Adipocyte (in vitro differentiated cells): ENCODE measurements around the gene STUB1.

Source experiments
- DNase-seq: peaks from one replicate; pipeline ENCODE4 v3.0.0-alpha.2; 2015; ENCODE audit warnings: low read depth
- H3K27me3 ChIP-seq: replicated peaks from 2 replicates; pipeline ENCODE4 v1.7.0; 2013; ENCODE audit warnings: mild to moderate bottlenecking, low read length, moderate library complexity; ENCODE audit not compliant: control insufficient read depth, insufficient read depth
- H3K36me3 ChIP-seq: 2 replicates; pipeline ENCODE4 v1.7.0; 2013; ENCODE audit warnings: low read length, mild to moderate bottlenecking, moderate library complexity; ENCODE audit not compliant: control insufficient read depth, insufficient read depth, severe bottlenecking
- H3K4me1 ChIP-seq: 2 replicates; pipeline ENCODE4 v1.7.0; 2013; ENCODE audit warnings: mild to moderate bottlenecking, low read length, moderate library complexity; ENCODE audit not compliant: control insufficient read depth, insufficient read depth
- H3K4me3 ChIP-seq: 2 replicates; pipeline ENCODE4 v1.7.0; 2013; ENCODE audit warnings: mild to moderate bottlenecking, low read length, moderate library complexity
- H3K9ac ChIP-seq: 2 replicates; pipeline ENCODE4 v1.7.0; 2013; ENCODE audit warnings: mild to moderate bottlenecking, low read length, moderate library complexity
- H3K9me3 ChIP-seq: 2 replicates; pipeline ENCODE4 v1.7.0; 2013; ENCODE audit warnings: mild to moderate bottlenecking, low read length, moderate library complexity; ENCODE audit not compliant: control insufficient read depth

The STUB1 gene

DNA sequence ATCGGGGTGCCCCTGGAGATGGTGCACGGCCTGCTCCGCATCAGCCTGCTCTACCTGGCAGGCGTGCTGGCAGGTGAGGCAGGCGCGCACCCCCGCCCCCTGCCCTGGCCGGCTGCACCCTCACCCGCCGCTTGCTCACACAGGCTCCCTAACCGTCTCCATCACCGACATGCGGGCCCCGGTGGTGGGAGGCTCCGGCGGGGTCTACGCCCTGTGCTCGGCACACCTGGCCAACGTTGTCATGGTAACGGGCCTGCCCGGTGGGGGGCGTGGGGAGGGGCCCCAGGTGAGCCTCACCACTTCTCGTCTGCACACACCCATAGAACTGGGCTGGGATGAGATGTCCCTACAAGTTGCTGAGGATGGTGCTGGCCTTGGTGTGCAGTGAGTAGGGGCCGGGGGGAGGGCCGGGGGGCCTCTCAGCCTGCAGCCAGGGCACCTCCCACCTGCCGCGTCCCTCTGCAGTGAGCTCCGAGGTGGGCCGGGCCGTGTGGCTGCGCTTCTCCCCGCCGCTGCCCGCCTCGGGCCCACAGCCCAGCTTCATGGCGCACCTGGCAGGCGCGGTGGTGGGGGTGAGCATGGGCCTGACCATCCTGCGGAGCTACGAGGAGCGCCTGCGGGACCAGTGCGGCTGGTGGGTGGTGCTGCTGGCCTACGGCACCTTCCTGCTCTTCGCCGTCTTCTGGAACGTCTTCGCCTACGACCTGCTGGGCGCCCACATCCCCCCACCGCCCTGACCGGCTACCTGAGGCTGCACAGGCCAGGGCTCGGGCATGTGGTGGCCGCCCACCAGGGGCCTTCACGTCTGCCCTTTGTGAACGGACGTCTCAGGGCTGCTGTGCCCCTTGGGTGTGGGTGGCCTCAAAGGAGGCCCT, 2.7 kb upstream of the STUB1 start:
- H3K27me3 ChIP-seq = no peaks in the 10 kb centered on the region
- no peak overlapping the region for H3K9ac ChIP-seq
- peaks cover 28% of the 10 kb centered on the region for H3K36me3 ChIP-seq
- DNase-seq = no peak
- no peak overlapping the region for H3K4me3 ChIP-seq
- H3K4me1 ChIP-seq = peaks cover 19% of the 10 kb centered on the region
- H3K9me3 ChIP-seq = no peaks in the 10 kb centered on the region

DNA sequence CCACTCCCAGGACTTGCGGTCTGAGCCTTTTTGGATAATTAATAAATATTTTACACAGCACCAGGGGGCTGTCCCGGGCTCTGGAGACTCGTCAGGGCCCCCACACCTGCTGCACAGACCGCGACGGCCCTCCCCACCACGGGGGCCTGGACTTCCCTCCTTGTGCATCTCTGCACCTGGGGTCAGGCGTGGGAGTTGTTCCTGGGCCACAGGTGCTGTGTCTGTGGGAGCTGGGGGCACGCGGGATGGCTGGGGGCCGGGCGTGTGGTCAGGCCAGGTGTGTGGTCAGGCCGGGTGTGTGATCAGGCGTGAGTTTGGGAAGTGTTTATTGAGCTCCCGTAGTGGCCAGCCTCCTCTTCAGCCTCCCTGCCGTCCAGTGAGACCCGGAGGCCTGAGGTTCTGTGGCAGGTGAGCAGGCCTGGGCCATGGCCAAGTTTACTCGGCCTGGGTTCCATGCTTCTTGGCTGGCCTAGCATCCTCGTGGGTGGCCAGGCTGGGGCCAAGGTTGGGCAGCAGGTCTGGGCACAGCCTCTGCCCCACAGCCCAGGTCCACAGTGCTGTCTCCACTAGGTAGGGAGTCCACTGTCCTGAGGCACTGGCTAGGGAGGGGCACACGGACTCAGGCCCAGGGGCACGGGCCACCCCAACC, 1.9 kb upstream of the STUB1 start:
- Histone ChIP-seq H3K36me3 (peaks cover 27% of the 10 kb centered on the region), H3K9ac (no peak overlapping the region), H3K4me3 (no peak overlapping the region), H3K4me1 (peaks cover 27% of the 10 kb centered on the region), H3K27me3 (no peaks in the 10 kb centered on the region), H3K9me3 (no peaks in the 10 kb centered on the region)
- DNase-seq = no peak

GRCh38 chr16:678858-679813, 1.1 kb upstream of the STUB1 start:
- H3K27me3 ChIP-seq = no peaks in the 10 kb centered on the region
- peak overlapping the region; percentile 78 for H3K9ac ChIP-seq
- peaks cover 30% of the 10 kb centered on the region for H3K4me1 ChIP-seq
- H3K9me3 ChIP-seq = no peaks in the 10 kb centered on the region
- peak overlapping the region; percentile 79 for H3K4me3 ChIP-seq
- DNase-seq = peak; percentile 70
- H3K36me3 ChIP-seq = peaks cover 20% of the 10 kb centered on the region

- H3K27me3 ChIP-seq = no peaks in the 10 kb centered on the region
- peaks cover 20% of the 10 kb centered on the region for H3K36me3 ChIP-seq
- no peaks in the 10 kb centered on the region for H3K9me3 ChIP-seq
- H3K4me3 ChIP-seq = peak overlapping the region; percentile 91
- DNase-seq = no peak
- peaks cover 26% of the 10 kb centered on the region for H3K4me1 ChIP-seq
- peak overlapping the region; percentile 96 for H3K9ac ChIP-seq
These were observed 375 bp downstream of the STUB1 start for GRCh38 chr16:680625-680945.

- peak; percentile 61 for DNase-seq
- Histone ChIP-seq H3K27me3 (no peaks in the 10 kb centered on the region), H3K9me3 (no peaks in the 10 kb centered on the region), H3K4me1 (peaks cover 26% of the 10 kb centered on the region), H3K9ac (peak overlapping the region; percentile 96), H3K4me3 (peak overlapping the region; percentile 91), H3K36me3 (peaks cover 20% of the 10 kb centered on the region)
These were observed 946 bp downstream of the STUB1 start for GRCh38 chr16:680967-681745.

DNA sequence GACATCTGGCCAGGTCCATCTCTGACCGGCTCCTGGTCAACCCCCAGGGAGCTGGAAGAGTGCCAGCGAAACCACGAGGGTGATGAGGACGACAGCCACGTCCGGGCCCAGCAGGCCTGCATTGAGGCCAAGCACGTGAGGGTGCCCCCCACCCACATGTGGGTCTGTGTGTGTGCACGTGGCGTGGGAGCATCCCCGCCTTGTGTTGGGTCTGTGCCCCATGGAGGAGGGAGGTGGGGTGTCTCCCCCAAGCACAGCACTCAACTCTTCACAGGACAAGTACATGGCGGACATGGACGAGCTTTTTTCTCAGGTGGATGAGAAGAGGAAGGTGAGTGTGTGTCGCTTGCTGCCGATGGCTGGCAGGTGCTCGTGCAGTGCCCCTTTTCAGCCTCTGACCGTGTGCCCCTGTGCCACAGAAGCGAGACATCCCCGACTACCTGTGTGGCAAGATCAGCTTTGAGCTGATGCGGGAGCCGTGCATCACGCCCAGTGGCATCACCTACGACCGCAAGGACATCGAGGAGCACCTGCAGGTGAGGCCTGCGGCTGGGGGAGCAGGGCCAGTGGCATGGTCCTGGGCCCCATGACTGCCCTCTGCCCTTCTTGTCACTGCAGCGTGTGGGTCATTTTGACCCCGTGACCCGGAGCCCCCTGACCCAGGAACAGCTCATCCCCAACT, 1.7 kb downstream of the STUB1 start:
- H3K36me3 ChIP-seq = peaks cover 25% of the 10 kb centered on the region
- peaks cover 26% of the 10 kb centered on the region for H3K4me1 ChIP-seq
- no peak for DNase-seq
- H3K9me3 ChIP-seq = no peaks in the 10 kb centered on the region
- peak overlapping the region; percentile 91 for H3K4me3 ChIP-seq
- H3K27me3 ChIP-seq = no peaks in the 10 kb centered on the region
- H3K9ac ChIP-seq = peak overlapping the region; percentile 96

- Histone ChIP-seq H3K9me3 (no peaks in the 10 kb centered on the region), H3K27me3 (no peaks in the 10 kb centered on the region), H3K9ac (peak overlapping the region; percentile 85), H3K36me3 (peaks cover 25% of the 10 kb centered on the region), H3K4me1 (peaks cover 26% of the 10 kb centered on the region), H3K4me3 (peak overlapping the region; percentile 83)
- DNase-seq = no peak
These were observed 2.5 kb downstream of the STUB1 start for GRCh38 chr16:682493-683395.

DNA sequence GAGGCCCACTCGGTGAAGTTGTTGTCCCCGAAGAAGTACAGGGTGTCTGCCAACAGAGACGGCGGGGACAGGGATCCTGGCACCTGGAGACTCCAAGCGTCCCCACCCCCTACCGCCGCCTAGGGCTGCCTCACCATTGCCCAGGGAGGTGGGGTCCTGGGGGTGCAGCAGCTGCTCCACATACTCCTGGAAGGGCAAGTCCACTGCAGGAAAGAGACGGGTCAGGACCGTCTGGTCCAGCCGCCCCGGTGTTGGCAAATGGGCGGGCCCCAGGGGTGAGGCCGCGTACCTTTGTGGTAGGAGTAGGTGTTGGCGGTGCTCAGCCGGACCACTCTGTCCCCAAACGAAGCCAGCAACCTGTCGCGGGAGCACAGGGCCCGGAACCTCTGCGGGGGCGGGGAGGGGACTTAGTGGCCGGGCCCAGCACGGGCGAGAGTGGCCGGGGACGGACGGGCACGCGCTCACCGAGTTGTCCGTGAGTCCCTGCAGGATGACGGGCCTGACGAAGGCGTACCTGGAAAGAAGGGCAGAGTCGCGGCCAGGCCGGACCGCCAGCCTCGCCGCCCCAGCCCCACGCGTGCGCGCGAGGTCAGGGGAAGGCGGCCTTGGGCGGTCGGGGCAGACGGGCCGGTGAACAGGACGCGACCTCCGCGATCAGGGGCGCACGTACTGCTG, 3.3 kb downstream of the STUB1 start:
- Histone ChIP-seq H3K9me3 (no peaks in the 10 kb centered on the region), H3K4me1 (peaks cover 27% of the 10 kb centered on the region), H3K4me3 (peak overlapping the region; percentile 83), H3K27me3 (no peaks in the 10 kb centered on the region), H3K9ac (peak overlapping the region; percentile 85), H3K36me3 (peaks cover 25% of the 10 kb centered on the region)
- DNase-seq = no peak

- Histone ChIP-seq H3K36me3 (peaks cover 25% of the 10 kb centered on the region), H3K27me3 (no peaks in the 10 kb centered on the region), H3K9me3 (no peaks in the 10 kb centered on the region), H3K4me1 (peaks cover 34% of the 10 kb centered on the region), H3K9ac (peak within 1 kb of the TSS; percentile 85), H3K4me3 (peak within 1 kb of the TSS; percentile 83)
- peak; percentile 99 for DNase-seq
These were observed 4.0 kb downstream of the STUB1 start, which contains the start of gene JMJD8 for GRCh38 chr16:684071-684794. Gene JMJD8, minus strand, starts transcription at chr16:684334. Its CDS starts 15 bp downstream, at chr16:684319.
